Activated CD8-positive, alpha-beta T cell treated with anti-CD3 and anti-CD28 coated beads, Interleukin-2, amount 10 ng/mL, durations not matched to agents 7 days and 5 days (primary cell): Measurements from ENCODE around the gene DOCK1. TPM values are rescaled to one million over a fixed set of nuclear protein-coding genes. Genes with fewer than 3 reads are reported as not detected.

Source experiments
- ATAC-seq: fragments of 150-1000 bp; cut with Tn5 transposase; one replicate; pipeline ENCODE4 v1.10.0; 2021; ENCODE audit warnings: moderate library complexity
- CTCF ChIA-PET: fragments of 350-600 bp; sonication (Branson Sonifier 250); formaldehyde crosslinking; loops from one replicate; lab custom pipeline; 2021; ENCODE audit warnings: antibody characterized with exemption; lab: Charles Lee
- POLR2A ChIA-PET: fragments of 350-600 bp; sonication (Branson Sonifier 250); formaldehyde crosslinking; loops from one replicate; lab custom pipeline; 2021; ENCODE audit warnings: antibody characterized with exemption; lab: Charles Lee
- DNase-seq: peaks from one replicate; pipeline ENCODE4 v3.0.0-alpha.2; 2020
- H3K27ac Mint-ChIP-seq: one replicate; pipeline ENCODE4 v1.8.0; 2021; ENCODE audit warnings: mild to moderate bottlenecking, mixed read lengths
- H3K27me3 Mint-ChIP-seq: one replicate; pipeline ENCODE4 v1.8.0; 2021; ENCODE audit warnings: low read depth, mixed read lengths
- H3K36me3 Mint-ChIP-seq: one replicate; pipeline ENCODE4 v1.8.0; 2021; ENCODE audit warnings: low read depth, mixed read lengths
- H3K4me1 Mint-ChIP-seq: one replicate; pipeline ENCODE4 v1.8.0; 2021; ENCODE audit warnings: low read depth, mixed read lengths
- H3K4me3 Mint-ChIP-seq: one replicate; pipeline ENCODE4 v1.8.0; 2021; ENCODE audit warnings: mild to moderate bottlenecking, mixed read lengths
- H3K9me3 Mint-ChIP-seq: one replicate; pipeline ENCODE4 v1.8.0; 2022; ENCODE audit warnings: mixed read lengths; ENCODE audit not compliant: insufficient read depth
- total RNA-seq, 2 experiments: library from RNA; stranded (reverse); gene quantifications; one replicate each; pipeline ENCODE4 v1.2.3, GENCODE V29; 2021

DOCK1 gene
- total RNA-seq, 2 experiments from 2014 or later = not detected

GRCh38 chr10:127462643-127463295 lies 557.5 kb downstream of the DOCK1 start:
- no peak overlapping the region for H3K4me3 Mint-ChIP-seq
- no peak overlapping the region for H3K27ac Mint-ChIP-seq
- H3K4me1 Mint-ChIP-seq = no peaks in the 10 kb centered on the region
- ChIA-PET POLR2A (no interaction called here), CTCF (no interaction called here)
- H3K9me3 Mint-ChIP-seq = no peaks in the 10 kb centered on the region
- H3K27me3 Mint-ChIP-seq = no peaks in the 10 kb centered on the region
- DNase-seq = no peak
- H3K36me3 Mint-ChIP-seq = no peaks in the 10 kb centered on the region
- no peak for ATAC-seq

- H3K4me1 Mint-ChIP-seq = no peaks in the 10 kb centered on the region
- DNase-seq (no peak), ATAC-seq (no peak)
- ChIA-PET POLR2A (no interaction called here), CTCF (no interaction called here)
- no peak overlapping the region for H3K27ac Mint-ChIP-seq
- no peaks in the 10 kb centered on the region for H3K9me3 Mint-ChIP-seq
- no peak overlapping the region for H3K4me3 Mint-ChIP-seq
- no peaks in the 10 kb centered on the region for H3K27me3 Mint-ChIP-seq
- no peaks in the 10 kb centered on the region for H3K36me3 Mint-ChIP-seq
Observed at GRCh38 chr10:127463548-127463947, 558.3 kb downstream of the DOCK1 start.

- H3K27ac Mint-ChIP-seq = no peak overlapping the region
- no peaks in the 10 kb centered on the region for H3K4me1 Mint-ChIP-seq
- DNase-seq (no peak), ATAC-seq (no peak)
- POLR2A ChIA-PET = no interaction called here
- H3K4me3 Mint-ChIP-seq = no peak overlapping the region
- no peaks in the 10 kb centered on the region for H3K27me3 Mint-ChIP-seq
- no peaks in the 10 kb centered on the region for H3K36me3 Mint-ChIP-seq
- CTCF ChIA-PET = no interaction called here
- H3K9me3 Mint-ChIP-seq = no peaks in the 10 kb centered on the region
Observed at GRCh38 chr10:127464561-127464960, 559.3 kb downstream of the DOCK1 start.

GRCh38 chr10:127467811-127468210 lies 562.6 kb downstream of the DOCK1 start:
- ChIA-PET POLR2A (no interaction called here), CTCF (no interaction called here)
- no peak for DNase-seq
- no peak overlapping the region for H3K27ac Mint-ChIP-seq
- no peak overlapping the region for H3K4me3 Mint-ChIP-seq
- no peaks in the 10 kb centered on the region for H3K4me1 Mint-ChIP-seq
- no peaks in the 10 kb centered on the region for H3K36me3 Mint-ChIP-seq
- H3K27me3 Mint-ChIP-seq = no peaks in the 10 kb centered on the region
- ATAC-seq = no peak
- no peaks in the 10 kb centered on the region for H3K9me3 Mint-ChIP-seq

- Mint-ChIP-seq H3K4me1 (no peaks in the 10 kb centered on the region), H3K4me3 (no peak overlapping the region), H3K27ac (no peak overlapping the region), H3K36me3 (no peaks in the 10 kb centered on the region), H3K27me3 (no peaks in the 10 kb centered on the region), H3K9me3 (no peaks in the 10 kb centered on the region)
- CTCF ChIA-PET = no interaction called here
- DNase-seq (no peak), ATAC-seq (no peak)
- POLR2A ChIA-PET = no interaction called here
Observed at GRCh38 chr10:127468632-127469031, 563.4 kb downstream of the DOCK1 start.

- Mint-ChIP-seq H3K9me3 (no peaks in the 10 kb centered on the region), H3K36me3 (no peaks in the 10 kb centered on the region), H3K4me3 (no peak overlapping the region), H3K27ac (no peak overlapping the region), H3K27me3 (no peaks in the 10 kb centered on the region), H3K4me1 (no peaks in the 10 kb centered on the region)
- ATAC-seq (no peak), DNase-seq (no peak)
- ChIA-PET CTCF (no interaction called here), POLR2A (no interaction called here)
Observed at GRCh38 chr10:127470911-127471310, 565.7 kb downstream of the DOCK1 start.

GRCh38 chr10:127472976-127473375 lies 567.7 kb downstream of the DOCK1 start:
- CTCF ChIA-PET = no interaction called here
- ATAC-seq = no peak

GRCh38 chr10:127474501-127474900 lies 569.3 kb downstream of the DOCK1 start:
- H3K4me3 Mint-ChIP-seq = no peak overlapping the region
- POLR2A ChIA-PET = no interaction called here
- no peak for DNase-seq
- no peaks in the 10 kb centered on the region for H3K9me3 Mint-ChIP-seq
- no peaks in the 10 kb centered on the region for H3K36me3 Mint-ChIP-seq
- H3K27ac Mint-ChIP-seq = no peak overlapping the region
- no peak for ATAC-seq
- CTCF ChIA-PET = no interaction called here
- no peaks in the 10 kb centered on the region for H3K27me3 Mint-ChIP-seq
- no peaks in the 10 kb centered on the region for H3K4me1 Mint-ChIP-seq

More at GRCh38 chr10:127472976-127473375, 567.7 kb downstream of the DOCK1 start:
- POLR2A ChIA-PET = no interaction called here
- Mint-ChIP-seq H3K4me1 (no peaks in the 10 kb centered on the region), H3K36me3 (no peaks in the 10 kb centered on the region), H3K9me3 (no peaks in the 10 kb centered on the region), H3K27me3 (no peaks in the 10 kb centered on the region), H3K27ac (no peak overlapping the region), H3K4me3 (no peak overlapping the region)
- no peak for DNase-seq

- Mint-ChIP-seq H3K9me3 (no peaks in the 10 kb centered on the region), H3K4me3 (no peak overlapping the region), H3K27ac (no peak overlapping the region), H3K36me3 (no peaks in the 10 kb centered on the region), H3K4me1 (no peaks in the 10 kb centered on the region), H3K27me3 (no peaks in the 10 kb centered on the region)
- no peak for DNase-seq
- ChIA-PET CTCF (no interaction called here), POLR2A (no interaction called here)
- no peak for ATAC-seq
Observed at GRCh38 chr10:127485153-127485857, 580.1 kb downstream of the DOCK1 start.

GRCh38 chr10:127486355-127486754 lies 581.1 kb downstream of the DOCK1 start:
- no peak for DNase-seq
- H3K27ac Mint-ChIP-seq = no peak overlapping the region
- no peaks in the 10 kb centered on the region for H3K9me3 Mint-ChIP-seq
- no peaks in the 10 kb centered on the region for H3K36me3 Mint-ChIP-seq
- H3K4me3 Mint-ChIP-seq = no peak overlapping the region
- H3K27me3 Mint-ChIP-seq = no peaks in the 10 kb centered on the region
- POLR2A ChIA-PET = no interaction called here
- no peak for ATAC-seq
- CTCF ChIA-PET = no interaction called here
- no peaks in the 10 kb centered on the region for H3K4me1 Mint-ChIP-seq

- no peak overlapping the region for H3K27ac Mint-ChIP-seq
- ATAC-seq (no peak), DNase-seq (no peak)
- no peaks in the 10 kb centered on the region for H3K27me3 Mint-ChIP-seq
- H3K9me3 Mint-ChIP-seq = no peaks in the 10 kb centered on the region
- ChIA-PET POLR2A (no interaction called here), CTCF (no interaction called here)
- H3K4me1 Mint-ChIP-seq = no peaks in the 10 kb centered on the region
- no peak overlapping the region for H3K4me3 Mint-ChIP-seq
- H3K36me3 Mint-ChIP-seq = no peaks in the 10 kb centered on the region
Observed at GRCh38 chr10:127492607-127493250, 587.5 kb downstream of the DOCK1 start.

GRCh38 chr10:127496035-127496434 lies 590.8 kb downstream of the DOCK1 start:
- ATAC-seq (no peak), DNase-seq (no peak)
- Mint-ChIP-seq H3K27ac (no peak overlapping the region), H3K9me3 (no peaks in the 10 kb centered on the region), H3K4me3 (no peak overlapping the region), H3K27me3 (no peaks in the 10 kb centered on the region), H3K4me1 (no peaks in the 10 kb centered on the region), H3K36me3 (no peaks in the 10 kb centered on the region)
- CTCF ChIA-PET = no interaction called here
- POLR2A ChIA-PET = no interaction called here
